PC-9 (cell line): ENCODE data around the gene CRYBB1.

Experiments used
- CTCF ChIP-seq: fragments of 200-600 bp; sonication (generic); conservative IDR thresholded peaks from 2 replicates; pipeline ENCODE4 v1.6.1; 2017; ENCODE audit warnings: mixed run types, antibody characterized with exemption, mild to moderate bottlenecking, moderate library complexity
- EZH2 ChIP-seq: fragments of 200-600 bp; sonication (generic); IDR thresholded peaks from 2 replicates; pipeline ENCODE4 v1.8.0; 2017; ENCODE audit warnings: antibody characterized with exemption, low read depth

- TF ChIP-seq CTCF (no peak), EZH2 (no peak)
Measured at GRCh38 chr22:26554956-26555355, 62.9 kb downstream of the CRYBB1 start.
